ENCODE data around the gene GPRC6A.

GRCh38 chr6:116858060-116858459 lies 29.2 kb upstream of the GPRC6A start:
- TF ChIP-seq CTCF (IDR thresholded peaks at IDR 0.05), result no peak
- TF ChIP-seq POLR2A (IDR thresholded peaks at IDR 0.05), result no peak
